Measurements from ENCODE around the gene LCE1F.

GRCh38 chr1:152786077-152786476 lies 11.1 kb downstream of the LCE1F start, which contains the start of gene LCE1E:
- TF ChIP-seq CTCF (IDR thresholded peaks at IDR 0.05): no peak
- no peak for TF ChIP-seq AR (CRISPR knock-in tag; IDR thresholded peaks at IDR 0.05)
- TF ChIP-seq JAZF1 (CRISPR knock-in tag; IDR thresholded peaks at IDR 0.05): no peak
- TF ChIP-seq NR1H2 (CRISPR knock-in tag; IDR thresholded peaks at IDR 0.05): no peak
- no peak for TF ChIP-seq TEAD1 (CRISPR knock-in tag; IDR thresholded peaks at IDR 0.05)
- no peak for TF ChIP-seq SP1 (CRISPR knock-in tag; conservative IDR thresholded peaks at IDR 0.05)
- no peak for TF ChIP-seq USF2 (CRISPR knock-in tag; IDR thresholded peaks at IDR 0.05)
- no peak for TF ChIP-seq ZNF281 (CRISPR knock-in tag; IDR thresholded peaks at IDR 0.05)
- no peak for TF ChIP-seq NFYB (CRISPR knock-in tag; conservative IDR thresholded peaks at IDR 0.05; ENCODE audit: low read depth)
- no peak for TF ChIP-seq ELF4 (CRISPR knock-in tag; IDR thresholded peaks at IDR 0.05; ENCODE audit: low read depth)
- TF ChIP-seq ATF3 (CRISPR knock-in tag; conservative IDR thresholded peaks at IDR 0.05): no peak
- no peak for TF ChIP-seq FOXP1 (CRISPR knock-in tag; IDR thresholded peaks at IDR 0.05; ENCODE audit: borderline replicate concordance)

Measured in WTC11 (cell line).